Spleen (tissue), 11 donors: ENCODE results near the gene ITGAV. TPM values are rescaled to one million over a fixed set of nuclear protein-coding genes. Genes with fewer than 3 reads are reported as not detected.
A peak's percentile ranks its signal among the peaks of the same experiment; 100 is the strongest.

Source experiments
- DNase-seq: peaks from one replicate; pipeline ENCODE4 v3.0.0-alpha.2; 2020
- H3K27ac ChIP-seq, 8 donors: fragments of 200-600 bp; sonication (generic) in 7 of 8; 1 replicate in 4 of 8; 2 replicates in 4 of 8; pipeline versions ENCODE4 v1.5.0 to v1.8.0; 2016 to 2021; ENCODE audit warnings: inconsistent platforms in 4 of 8, mild to moderate bottlenecking in 4 of 8, moderate library complexity in 1 of 8
- H3K27me3 ChIP-seq, 7 donors: fragments of 200-600 bp; sonication (generic) in 6 of 7; replicated peaks in 1 of 7; 1 replicate in 4 of 7; 2 replicates in 3 of 7; pipeline versions ENCODE4 v1.5.0 to v1.8.0; 2016 to 2021; ENCODE audit warnings: inconsistent platforms in 3 of 7, mild to moderate bottlenecking in 1 of 7
- H3K36me3 ChIP-seq, 6 donors: fragments of 200-600 bp; sonication (generic) in 5 of 6; 1 replicate in 4 of 6; 2 replicates in 2 of 6; pipeline versions ENCODE4 v1.5.0 to v1.8.0; 2016 to 2021; ENCODE audit warnings: inconsistent platforms in 2 of 6
- H3K4me1 ChIP-seq, 6 donors: fragments of 200-600 bp; sonication (generic) in 5 of 6; 1 replicate in 3 of 6; 2 replicates in 3 of 6; pipeline versions ENCODE4 v1.5.0 to v1.8.0; 2016 to 2021; ENCODE audit warnings: inconsistent platforms in 3 of 6
- H3K4me3 ChIP-seq, 8 donors: fragments of 200-600 bp; sonication (generic) in 7 of 8; 1 replicate in 4 of 8; 2 replicates in 4 of 8; pipeline versions ENCODE4 v1.5.0 to v1.8.0; 2016 to 2021; ENCODE audit warnings: inconsistent platforms in 4 of 8, mild to moderate bottlenecking in 4 of 8, moderate library complexity in 2 of 8
- H3K9me3 ChIP-seq, 8 donors: fragments of 200-600 bp; sonication (generic) in 7 of 8; 1 replicate in 4 of 8; 2 replicates in 4 of 8; pipeline versions ENCODE4 v1.5.0 to v1.8.0; 2016 to 2021; ENCODE audit warnings: inconsistent platforms in 4 of 8
- CTCF ChIP-seq, 11 experiments: fragments of 200-600 bp in 7 of 11; fragments of 450-650 bp in 4 of 11; sonication (generic) in 4 of 11; IDR thresholded peaks in 8 of 11; conservative IDR thresholded peaks in 3 of 11; 1 replicate in 7 of 11; 2 replicates in 4 of 11; pipeline versions ENCODE4 v1.4.0 to v1.8.0; 2016 to 2021; ENCODE audit warnings: antibody characterized with exemption in 11 of 11, inconsistent platforms in 4 of 11, mild to moderate bottlenecking in 1 of 11
- POLR2A ChIP-seq, 3 donors: fragments of 450-650 bp; IDR thresholded peaks; one replicate each; pipeline ENCODE4 v1.5.1; 2017; ENCODE audit warnings: antibody characterized with exemption in 3 of 3, mild to moderate bottlenecking in 1 of 3
- POLR2AphosphoS5 ChIP-seq, 3 donors: sonication (generic); formaldehyde crosslinking; IDR thresholded peaks; one replicate each; pipeline ENCODE4 v1.5.1; 2017; ENCODE audit warnings: antibody characterized with exemption in 3 of 3
- WGBS, 5 donors: extraction: QIAGEN DNeasy Blood & Tissue Kit in 3 of 5; methylation state at CpG; one replicate each; pipeline versions ENCODE4 v1.1.5 to v1.1.7; 2013 to 2018; 5-methylcytosine and 5-hydroxymethylcytosine counted together
- intact Hi-C: fragments of 100-400 bp; cut with DNase I; formaldehyde crosslinking; loops from one replicate; pipeline ENCODE4 v1.15.0; 2023; ENCODE audit warnings: low total_unique reads
- polyA plus RNA-seq, 3 donors: library from polyadenylated mRNA; stranded (reverse); fragments of 200-250 nt; gene quantifications; one replicate each; pipeline ENCODE4 v1.2.1, GENCODE V29; 2013
- total RNA-seq, 7 donors: library from RNA; depleted of rRNA in 3 of 7; stranded (reverse); fragments of >200 nt in 3 of 7; fragmentation: NEBNext Ultra II Directional in 4 of 7; extraction: Animal tissue kit (Norgen Biotek cat#: 25700) in 4 of 7; gene quantifications; one replicate each; pipeline versions ENCODE4 v1.1.0 to v1.2.1, GENCODE V29; 2016 to 2021
- donor health status: healthy with polysubstance abuse.
- donor health status: DM: no; HTN: no; CAD: no; lungs with moderate emphysema.
- donor health status: DM: no; HTN: no; CAD: no.
- donor health status: Bipolar disorder and iron deficiency.
- donor health status: healthy.
- donor health status: DM: no; HTN: no; CAD: no.
- donor health status: DM: yes; HTN: yes; CAD: no.

Gene ITGAV
- total and polyA plus RNA-seq, 10 donors = 5.6 to 85.4 (median 60.8) TPM

GRCh38 chr2:186691900-186692299 is 102.0 kb downstream of the ITGAV start:
- Histone ChIP-seq H3K4me3 (no peak overlapping the region), H3K27me3 (peaks cover 0 to 26% (median 8%) of the 10 kb centered on the region in 7 donors), H3K27ac (no peak overlapping the region), H3K36me3 (no peaks in the 10 kb centered on the region), H3K9me3 (peaks cover 0 to 21% (median 18%) of the 10 kb centered on the region in 8 donors), H3K4me1 (peaks cover 0 to 27% (median 14%) of the 10 kb centered on the region in 6 donors)
- TF ChIP-seq CTCF (IDR thresholded peaks at IDR 0.05 in 8 of 11, conservative IDR thresholded peaks at IDR 0.05 in 3 of 11) (no peak), POLR2A (IDR thresholded peaks at IDR 0.05) (no peak), POLR2AphosphoS5 (IDR thresholded peaks at IDR 0.05) (no peak)
- intact Hi-C loops = no loop called here
- 89 to 98% (median 93%) methylated on average over 5 of the region's 5 CpGs for WGBS, 5 donors
- no peak for DNase-seq

- H3K27ac ChIP-seq = peak overlapping the region in 4 of 8 donors; percentile 48 to 69 (median 56)
- peaks cover 0 to 27% (median 14%) of the 10 kb centered on the region in 6 donors for H3K4me1 ChIP-seq
- H3K9me3 ChIP-seq = peaks cover 0 to 5% (median 3%) of the 10 kb centered on the region in 8 donors
- H3K27me3 ChIP-seq = peaks cover 0 to 26% (median 8%) of the 10 kb centered on the region in 7 donors
- H3K36me3 ChIP-seq = no peaks in the 10 kb centered on the region
- intact Hi-C loops = no loop called here
- WGBS, 5 donors = 40 to 50% (median 43%) methylated on average over 7 of the region's 7 CpGs
- DNase-seq = no peak
- H3K4me3 ChIP-seq = peak overlapping the region; percentile 45 to 76 (median 60)
- TF ChIP-seq CTCF (IDR thresholded peaks at IDR 0.05 in 8 of 11, conservative IDR thresholded peaks at IDR 0.05 in 3 of 11) = no peak
- no peak for TF ChIP-seq POLR2A (IDR thresholded peaks at IDR 0.05)
- TF ChIP-seq POLR2AphosphoS5 (IDR thresholded peaks at IDR 0.05) = no peak
These were observed 103.6 kb downstream of the ITGAV start for GRCh38 chr2:186693446-186693832.

GRCh38 chr2:186695081-186695756 is 105.4 kb downstream of the ITGAV start:
- intact Hi-C loops = no loop called here
- no peak overlapping the region for H3K27ac ChIP-seq
- H3K36me3 ChIP-seq = no peaks in the 10 kb centered on the region
- H3K9me3 ChIP-seq = no peaks in the 10 kb centered on the region
- peak overlapping the region in 4 of 8 donors; percentile 5 to 76 (median 44) for H3K4me3 ChIP-seq
- no peak for DNase-seq
- H3K27me3 ChIP-seq = peaks cover 0 to 26% (median 8%) of the 10 kb centered on the region in 7 donors
- H3K4me1 ChIP-seq = peaks cover 0 to 27% (median 14%) of the 10 kb centered on the region in 6 donors
- no peak for TF ChIP-seq POLR2A (IDR thresholded peaks at IDR 0.05)
- no peak for TF ChIP-seq POLR2AphosphoS5 (IDR thresholded peaks at IDR 0.05)
- TF ChIP-seq CTCF (IDR thresholded peaks at IDR 0.05 in 8 of 11, conservative IDR thresholded peaks at IDR 0.05 in 3 of 11) = no peak
- 21 to 33% (median 25%) methylated on average over 9 of the region's 9 CpGs for WGBS, 5 donors

GRCh38 chr2:186696290-186696689 is 106.4 kb downstream of the ITGAV start:
- H3K9me3 ChIP-seq = no peaks in the 10 kb centered on the region
- no peak overlapping the region for H3K4me3 ChIP-seq
- WGBS, 5 donors = 86 to 94% (median 92%) methylated on average over 4 of the region's 4 CpGs
- intact Hi-C loops = no loop called here
- peaks cover 0 to 26% (median 8%) of the 10 kb centered on the region in 7 donors for H3K27me3 ChIP-seq
- DNase-seq = no peak
- no peak for TF ChIP-seq CTCF (IDR thresholded peaks at IDR 0.05 in 8 of 11, conservative IDR thresholded peaks at IDR 0.05 in 3 of 11)
- TF ChIP-seq POLR2AphosphoS5 (IDR thresholded peaks at IDR 0.05) = no peak
- TF ChIP-seq POLR2A (IDR thresholded peaks at IDR 0.05) = no peak
- H3K27ac ChIP-seq = no peak overlapping the region
- H3K36me3 ChIP-seq = no peaks in the 10 kb centered on the region
- H3K4me1 ChIP-seq = peaks cover 0 to 27% (median 14%) of the 10 kb centered on the region in 6 donors
